ENCODE data around the gene EOMES.

DNA sequence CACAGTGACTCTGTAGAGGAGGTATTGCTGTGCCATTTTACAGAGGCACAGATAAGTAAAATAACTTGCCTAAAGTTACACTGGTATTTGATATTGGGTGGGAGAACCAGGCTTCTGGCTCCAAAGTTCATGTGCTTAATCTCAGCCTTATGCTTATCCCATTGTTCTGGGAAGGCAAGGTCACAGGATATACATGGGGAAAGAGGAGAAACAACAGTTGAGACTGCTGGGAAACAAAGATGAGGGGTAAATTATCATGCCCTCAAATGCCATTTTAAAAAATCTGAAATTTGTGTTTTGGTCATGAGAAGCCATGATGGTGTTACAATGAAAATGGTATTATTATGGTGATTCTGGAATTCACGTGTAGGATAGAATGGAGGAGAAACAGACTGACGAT, 54.4 kb downstream of the EOMES start:
- TF ChIP-seq, protein P1, sequence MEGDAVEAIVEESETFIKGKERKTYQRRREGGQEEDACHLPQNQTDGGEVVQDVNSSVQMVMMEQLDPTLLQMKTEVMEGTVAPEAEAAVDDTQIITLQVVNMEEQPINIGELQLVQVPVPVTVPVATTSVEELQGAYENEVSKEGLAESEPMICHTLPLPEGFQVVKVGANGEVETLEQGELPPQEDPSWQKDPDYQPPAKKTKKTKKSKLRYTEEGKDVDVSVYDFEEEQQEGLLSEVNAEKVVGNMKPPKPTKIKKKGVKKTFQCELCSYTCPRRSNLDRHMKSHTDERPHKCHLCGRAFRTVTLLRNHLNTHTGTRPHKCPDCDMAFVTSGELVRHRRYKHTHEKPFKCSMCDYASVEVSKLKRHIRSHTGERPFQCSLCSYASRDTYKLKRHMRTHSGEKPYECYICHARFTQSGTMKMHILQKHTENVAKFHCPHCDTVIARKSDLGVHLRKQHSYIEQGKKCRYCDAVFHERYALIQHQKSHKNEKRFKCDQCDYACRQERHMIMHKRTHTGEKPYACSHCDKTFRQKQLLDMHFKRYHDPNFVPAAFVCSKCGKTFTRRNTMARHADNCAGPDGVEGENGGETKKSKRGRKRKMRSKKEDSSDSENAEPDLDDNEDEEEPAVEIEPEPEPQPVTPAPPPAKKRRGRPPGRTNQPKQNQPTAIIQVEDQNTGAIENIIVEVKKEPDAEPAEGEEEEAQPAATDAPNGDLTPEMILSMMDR (IDR thresholded peaks at IDR 0.05): no peak
- TF ChIP-seq POLR2A (IDR thresholded peaks at IDR 0.05; ENCODE audit: low read depth) (no peak), POLR2AphosphoS5 (IDR thresholded peaks at IDR 0.05) (no peak), EP300 (IDR thresholded peaks at IDR 0.05) (no peak)

Measured in esophagus muscularis mucosa (tissue), 4 donors.